ENCODE results near the gene FLVCR1. TPM values are rescaled to one million over a fixed set of nuclear protein-coding genes. Genes with fewer than 3 reads are reported as not detected.

The FLVCR1 gene
- total RNA-seq, 1 experiment from 2014 or later: 67.9 TPM

DNA sequence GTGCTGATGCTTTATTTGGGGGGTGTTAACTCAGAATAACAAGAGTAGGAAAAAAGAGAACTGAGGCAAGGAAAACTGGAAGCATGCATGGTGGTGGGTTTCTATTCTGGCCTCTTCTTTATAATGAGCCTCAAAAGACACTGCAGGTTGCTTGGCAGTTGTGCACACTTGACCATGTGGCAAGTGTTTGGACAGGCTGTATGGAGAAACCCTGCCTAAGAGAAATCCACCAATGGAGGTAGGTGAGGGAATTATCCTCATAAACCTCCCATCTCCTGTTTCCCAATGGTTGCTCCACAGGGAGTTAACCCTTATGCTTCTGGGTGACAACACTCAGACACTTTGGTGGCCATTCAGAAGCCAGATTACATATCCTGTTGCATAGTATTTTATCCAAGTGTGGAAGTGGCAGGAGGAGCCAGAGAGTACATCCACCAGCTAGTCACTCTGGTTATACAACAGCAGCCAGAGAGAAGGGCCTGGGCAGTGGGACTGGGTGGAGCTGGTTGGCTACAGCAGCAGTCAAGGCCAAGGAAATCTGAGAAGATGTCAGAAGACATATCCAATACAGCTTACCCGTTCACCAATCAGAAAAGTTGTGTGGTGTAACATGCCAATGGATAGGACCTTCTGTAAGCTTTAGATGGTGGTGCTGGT is 75.9 kb downstream of the FLVCR1 start:
- CTCF ChIA-PET: interaction anchor here (0.9 kb wide), 1 partner anchor 13 kb away, joined by 4 read pairs; no protein-coding TSS in a partner anchor
- no peak for DNase-seq (ENCODE audit: low spot score)
- Mint-ChIP-seq H3K27ac (no peak overlapping the region), H3K36me3 (peaks cover 3% of the 10 kb centered on the region; the same call in 1 of the 2 replicates), H3K4me1 (peaks cover 37% of the 10 kb centered on the region), H3K4me3 (no peak overlapping the region), H3K27me3 (ENCODE audit: low read depth) (peaks cover 26% of the 10 kb centered on the region), H3K9me3 (peaks cover 7% of the 10 kb centered on the region)
- peak; percentile 66 for ATAC-seq
- no peak for TF ChIP-seq RORB (CRISPR knock-in tag; IDR thresholded peaks at IDR 0.05)
- TF ChIP-seq ATF1 (CRISPR knock-in tag; IDR thresholded peaks at IDR 0.05): no peak
- TF ChIP-seq PRRX2 (CRISPR knock-in tag; IDR thresholded peaks at IDR 0.05): no peak
- TF ChIP-seq TEAD1 (CRISPR knock-in tag; IDR thresholded peaks at IDR 0.05): no peak
- TF ChIP-seq FOXP1 (CRISPR knock-in tag; IDR thresholded peaks at IDR 0.05; ENCODE audit: borderline replicate concordance): no peak
- TF ChIP-seq, protein P1, sequence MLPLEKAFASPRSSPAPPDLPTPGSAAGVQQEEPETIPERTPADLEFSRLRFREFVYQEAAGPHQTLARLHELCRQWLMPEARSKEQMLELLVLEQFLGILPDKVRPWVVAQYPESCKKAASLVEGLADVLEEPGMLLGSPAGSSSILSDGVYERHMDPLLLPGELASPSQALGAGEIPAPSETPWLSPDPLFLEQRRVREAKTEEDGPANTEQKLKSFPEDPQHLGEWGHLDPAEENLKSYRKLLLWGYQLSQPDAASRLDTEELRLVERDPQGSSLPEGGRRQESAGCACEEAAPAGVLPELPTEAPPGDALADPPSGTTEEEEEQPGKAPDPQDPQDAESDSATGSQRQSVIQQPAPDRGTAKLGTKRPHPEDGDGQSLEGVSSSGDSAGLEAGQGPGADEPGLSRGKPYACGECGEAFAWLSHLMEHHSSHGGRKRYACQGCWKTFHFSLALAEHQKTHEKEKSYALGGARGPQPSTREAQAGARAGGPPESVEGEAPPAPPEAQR (CRISPR knock-in tag; IDR thresholded peaks at IDR 0.05): no peak
- no peak for TF ChIP-seq IRF2 (CRISPR knock-in tag; IDR thresholded peaks at IDR 0.05; ENCODE audit: borderline replicate concordance, low read depth)
- POLR2A ChIA-PET: no interaction called here

DNA sequence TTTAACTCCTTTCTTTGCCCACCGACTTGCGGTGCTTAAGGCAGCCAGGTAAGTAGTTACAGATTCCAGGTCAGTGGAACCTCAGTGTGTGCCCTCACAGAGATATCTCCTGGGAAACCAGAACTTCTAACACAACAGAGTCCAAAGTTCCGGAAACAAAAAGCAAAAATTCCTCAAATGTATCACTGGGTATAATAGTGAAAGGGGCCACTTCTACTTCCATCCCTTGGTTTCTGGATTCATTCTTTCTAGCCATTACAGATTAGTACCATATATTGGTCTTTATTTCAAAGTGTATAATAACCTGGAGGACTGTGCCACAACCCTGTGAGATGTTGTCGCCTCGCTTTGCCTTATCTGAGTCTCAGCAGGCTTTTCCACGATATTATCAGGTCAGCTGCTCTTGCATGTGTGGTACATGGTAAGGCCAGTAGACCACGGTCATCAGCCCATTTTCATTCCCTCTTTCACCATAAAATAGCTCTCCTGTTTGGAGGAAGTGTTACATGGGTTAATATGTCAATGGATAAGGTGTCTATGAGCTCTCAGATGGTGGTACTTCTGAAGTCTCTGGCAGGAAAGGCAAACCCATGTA is 77.4 kb downstream of the FLVCR1 start:
- POLR2A ChIA-PET: no interaction called here
- TF ChIP-seq, protein P2, sequence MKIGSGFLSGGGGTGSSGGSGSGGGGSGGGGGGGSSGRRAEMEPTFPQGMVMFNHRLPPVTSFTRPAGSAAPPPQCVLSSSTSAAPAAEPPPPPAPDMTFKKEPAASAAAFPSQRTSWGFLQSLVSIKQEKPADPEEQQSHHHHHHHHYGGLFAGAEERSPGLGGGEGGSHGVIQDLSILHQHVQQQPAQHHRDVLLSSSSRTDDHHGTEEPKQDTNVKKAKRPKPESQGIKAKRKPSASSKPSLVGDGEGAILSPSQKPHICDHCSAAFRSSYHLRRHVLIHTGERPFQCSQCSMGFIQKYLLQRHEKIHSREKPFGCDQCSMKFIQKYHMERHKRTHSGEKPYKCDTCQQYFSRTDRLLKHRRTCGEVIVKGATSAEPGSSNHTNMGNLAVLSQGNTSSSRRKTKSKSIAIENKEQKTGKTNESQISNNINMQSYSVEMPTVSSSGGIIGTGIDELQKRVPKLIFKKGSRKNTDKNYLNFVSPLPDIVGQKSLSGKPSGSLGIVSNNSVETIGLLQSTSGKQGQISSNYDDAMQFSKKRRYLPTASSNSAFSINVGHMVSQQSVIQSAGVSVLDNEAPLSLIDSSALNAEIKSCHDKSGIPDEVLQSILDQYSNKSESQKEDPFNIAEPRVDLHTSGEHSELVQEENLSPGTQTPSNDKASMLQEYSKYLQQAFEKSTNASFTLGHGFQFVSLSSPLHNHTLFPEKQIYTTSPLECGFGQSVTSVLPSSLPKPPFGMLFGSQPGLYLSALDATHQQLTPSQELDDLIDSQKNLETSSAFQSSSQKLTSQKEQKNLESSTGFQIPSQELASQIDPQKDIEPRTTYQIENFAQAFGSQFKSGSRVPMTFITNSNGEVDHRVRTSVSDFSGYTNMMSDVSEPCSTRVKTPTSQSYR (CRISPR knock-in tag; IDR thresholded peaks at IDR 0.05): no peak
- TF ChIP-seq, protein P3, sequence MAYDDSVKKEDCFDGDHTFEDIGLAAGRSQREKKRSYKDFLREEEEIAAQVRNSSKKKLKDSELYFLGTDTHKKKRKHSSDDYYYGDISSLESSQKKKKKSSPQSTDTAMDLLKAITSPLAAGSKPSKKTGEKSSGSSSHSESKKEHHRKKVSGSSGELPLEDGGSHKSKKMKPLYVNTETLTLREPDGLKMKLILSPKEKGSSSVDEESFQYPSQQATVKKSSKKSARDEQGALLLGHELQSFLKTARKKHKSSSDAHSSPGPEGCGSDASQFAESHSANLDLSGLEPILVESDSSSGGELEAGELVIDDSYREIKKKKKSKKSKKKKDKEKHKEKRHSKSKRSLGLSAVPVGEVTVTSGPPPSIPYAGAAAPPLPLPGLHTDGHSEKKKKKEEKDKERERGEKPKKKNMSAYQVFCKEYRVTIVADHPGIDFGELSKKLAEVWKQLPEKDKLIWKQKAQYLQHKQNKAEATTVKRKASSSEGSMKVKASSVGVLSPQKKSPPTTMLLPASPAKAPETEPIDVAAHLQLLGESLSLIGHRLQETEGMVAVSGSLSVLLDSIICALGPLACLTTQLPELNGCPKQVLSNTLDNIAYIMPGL (CRISPR knock-in tag; IDR thresholded peaks at IDR 0.05): no peak
- no peak for TF ChIP-seq ETV6 (CRISPR knock-in tag; IDR thresholded peaks at IDR 0.05)

DNA sequence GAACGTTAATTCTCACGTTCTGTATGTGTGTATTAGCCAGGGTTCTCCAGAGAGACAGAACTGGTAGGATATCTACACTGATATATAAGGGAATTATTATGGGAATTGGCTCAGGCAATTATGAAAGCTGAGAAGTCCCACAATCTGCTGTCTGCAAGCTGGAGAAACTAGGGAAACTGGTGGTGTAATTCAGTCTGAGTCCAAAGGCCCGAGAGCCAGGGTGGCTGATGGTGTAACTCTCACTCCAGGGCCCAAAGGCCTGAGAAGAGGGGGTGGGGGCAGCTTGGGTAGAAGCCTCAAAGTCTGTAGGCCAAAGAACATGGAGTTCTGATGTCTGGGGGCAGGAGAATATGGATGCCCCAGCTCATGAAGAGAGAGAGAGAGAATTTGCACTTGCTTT is 79.0 kb downstream of the FLVCR1 start:
- peaks cover 12% of the 10 kb centered on the region; the same call in 1 of the 2 replicates for H3K36me3 Mint-ChIP-seq
- peaks cover 28% of the 10 kb centered on the region for H3K27me3 Mint-ChIP-seq (ENCODE audit: low read depth)
- H3K27ac Mint-ChIP-seq: no peak overlapping the region
- peaks cover 26% of the 10 kb centered on the region for H3K4me1 Mint-ChIP-seq
- no peak for DNase-seq (ENCODE audit: low spot score)
- ChIA-PET POLR2A (no interaction called here), CTCF (no interaction called here)
- ATAC-seq: no peak
- no peak overlapping the region for H3K4me3 Mint-ChIP-seq
- H3K9me3 Mint-ChIP-seq: peaks cover 7% of the 10 kb centered on the region
- no peak for TF ChIP-seq FOXJ3 (CRISPR knock-in tag; IDR thresholded peaks at IDR 0.05; ENCODE audit: borderline replicate concordance)
- no peak for TF ChIP-seq OVOL2 (CRISPR knock-in tag; IDR thresholded peaks at IDR 0.05; ENCODE audit: borderline replicate concordance)
- TF ChIP-seq GRHL2 (CRISPR knock-in tag; IDR thresholded peaks at IDR 0.05; ENCODE audit: insufficient replicate concordance, severe bottlenecking): no peak
- TF ChIP-seq NFE2L1 (CRISPR knock-in tag; IDR thresholded peaks at IDR 0.05): no peak
- TF ChIP-seq ZNF423 (CRISPR knock-in tag; IDR thresholded peaks at IDR 0.05): no peak
- TF ChIP-seq, protein P4, sequence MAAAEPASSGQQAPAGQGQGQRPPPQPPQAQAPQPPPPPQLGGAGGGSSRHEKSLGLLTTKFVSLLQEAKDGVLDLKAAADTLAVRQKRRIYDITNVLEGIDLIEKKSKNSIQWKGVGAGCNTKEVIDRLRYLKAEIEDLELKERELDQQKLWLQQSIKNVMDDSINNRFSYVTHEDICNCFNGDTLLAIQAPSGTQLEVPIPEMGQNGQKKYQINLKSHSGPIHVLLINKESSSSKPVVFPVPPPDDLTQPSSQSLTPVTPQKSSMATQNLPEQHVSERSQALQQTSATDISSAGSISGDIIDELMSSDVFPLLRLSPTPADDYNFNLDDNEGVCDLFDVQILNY (CRISPR knock-in tag; IDR thresholded peaks at IDR 0.05): no peak
- TF ChIP-seq, protein P5, sequence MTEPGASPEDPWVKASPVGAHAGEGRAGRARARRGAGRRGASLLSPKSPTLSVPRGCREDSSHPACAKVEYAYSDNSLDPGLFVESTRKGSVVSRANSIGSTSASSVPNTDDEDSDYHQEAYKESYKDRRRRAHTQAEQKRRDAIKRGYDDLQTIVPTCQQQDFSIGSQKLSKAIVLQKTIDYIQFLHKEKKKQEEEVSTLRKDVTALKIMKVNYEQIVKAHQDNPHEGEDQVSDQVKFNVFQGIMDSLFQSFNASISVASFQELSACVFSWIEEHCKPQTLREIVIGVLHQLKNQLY (CRISPR knock-in tag; IDR thresholded peaks at IDR 0.05): no peak
- TF ChIP-seq, protein P6, sequence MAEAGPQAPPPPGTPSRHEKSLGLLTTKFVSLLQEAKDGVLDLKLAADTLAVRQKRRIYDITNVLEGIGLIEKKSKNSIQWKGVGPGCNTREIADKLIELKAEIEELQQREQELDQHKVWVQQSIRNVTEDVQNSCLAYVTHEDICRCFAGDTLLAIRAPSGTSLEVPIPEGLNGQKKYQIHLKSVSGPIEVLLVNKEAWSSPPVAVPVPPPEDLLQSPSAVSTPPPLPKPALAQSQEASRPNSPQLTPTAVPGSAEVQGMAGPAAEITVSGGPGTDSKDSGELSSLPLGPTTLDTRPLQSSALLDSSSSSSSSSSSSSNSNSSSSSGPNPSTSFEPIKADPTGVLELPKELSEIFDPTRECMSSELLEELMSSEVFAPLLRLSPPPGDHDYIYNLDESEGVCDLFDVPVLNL (CRISPR knock-in tag; IDR thresholded peaks at IDR 0.05; ENCODE audit: borderline replicate concordance, low read depth): no peak
- no peak for TF ChIP-seq MXD4 (CRISPR knock-in tag; IDR thresholded peaks at IDR 0.05; ENCODE audit: borderline replicate concordance)

More for the DNA sequence above, 77.4 kb downstream of the FLVCR1 start:
- H3K27me3 Mint-ChIP-seq (ENCODE audit: low read depth): peaks cover 28% of the 10 kb centered on the region
- peaks cover 10% of the 10 kb centered on the region; the same call in 1 of the 2 replicates for H3K36me3 Mint-ChIP-seq
- no peak overlapping the region for H3K27ac Mint-ChIP-seq
- peaks cover 10% of the 10 kb centered on the region for H3K9me3 Mint-ChIP-seq
- ATAC-seq (no peak), DNase-seq (ENCODE audit: low spot score) (no peak)
- no peak overlapping the region for H3K4me3 Mint-ChIP-seq
- CTCF ChIA-PET: no interaction called here
- peaks cover 31% of the 10 kb centered on the region for H3K4me1 Mint-ChIP-seq
